ENCODE results near the gene CLEC6A.

DNA sequence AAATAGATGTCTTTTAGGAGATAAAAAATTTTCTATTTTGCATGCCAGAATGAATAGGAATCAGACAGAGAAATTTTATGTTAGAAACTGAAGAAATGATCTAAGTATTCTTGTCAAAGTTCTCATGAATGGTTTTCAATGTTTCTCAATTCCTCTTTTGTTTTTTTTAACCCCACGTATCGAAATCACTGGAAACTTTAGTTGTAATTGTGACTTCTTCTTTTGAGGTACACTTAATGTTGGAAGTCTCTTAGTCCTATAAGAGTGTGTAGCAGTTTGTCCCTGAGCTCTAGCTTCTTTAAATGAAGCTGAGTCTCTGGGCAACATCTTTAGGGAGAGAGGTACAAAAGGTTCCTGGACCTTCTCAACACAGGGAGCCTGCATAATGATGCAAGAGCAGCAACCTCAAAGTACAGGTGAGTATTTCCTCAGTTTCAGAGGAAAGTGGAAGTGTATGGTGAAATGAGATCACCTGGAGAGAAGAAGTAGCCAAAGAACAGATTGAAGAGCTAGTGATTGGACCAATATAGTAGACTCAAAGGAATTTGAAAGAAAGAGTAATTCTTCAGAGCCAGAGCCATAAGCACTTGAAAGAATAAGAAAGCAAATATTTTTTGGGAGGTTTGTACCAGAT lies at the start of gene CLEC6A:
- no peak for TF ChIP-seq CTCF (IDR thresholded peaks at IDR 0.05; ENCODE audit: borderline replicate concordance, extremely low read depth, low read length, poor library complexity, severe bottlenecking)
- TF ChIP-seq EZH2 (IDR thresholded peaks at IDR 0.05; ENCODE audit: borderline replicate concordance, low read depth, low read length, severe bottlenecking), result no peak

Measured in DND-41 (cell line).